GM23248 (cell line): Measurements from ENCODE around the gene GPR17. TPM values are rescaled to one million over a fixed set of nuclear protein-coding genes. Genes with fewer than 3 reads are reported as not detected.

Source experiments
- DNase-seq: peaks from one replicate; pipeline ENCODE4 v3.0.0-alpha.2; 2015
- H2AFZ ChIP-seq: fragments of 200-600 bp; sonication (generic); 2 replicates; pipeline ENCODE4 v1.6.1; 2016; ENCODE audit warnings: antibody characterized with exemption
- H3F3A ChIP-seq: fragments of 200-600 bp; sonication (generic); 2 replicates; pipeline ENCODE4 v1.6.1; 2016; ENCODE audit warnings: mild to moderate bottlenecking, antibody characterized with exemption, mixed run types; ENCODE audit not compliant: insufficient read depth
- H3K27ac ChIP-seq: fragments of 200-600 bp; sonication (generic); 2 replicates; pipeline ENCODE4 v1.5.1; 2016; ENCODE audit warnings: mild to moderate bottlenecking
- H3K27me3 ChIP-seq: fragments of 200-600 bp; sonication (generic); replicated peaks from 2 replicates; pipeline ENCODE4 v1.6.1; 2016; ENCODE audit warnings: mild to moderate bottlenecking; ENCODE audit not compliant: insufficient read depth
- H3K36me3 ChIP-seq: fragments of 200-600 bp; sonication (generic); 2 replicates; pipeline ENCODE4 v1.6.1; 2016; ENCODE audit warnings: low read depth, mild to moderate bottlenecking
- H3K4me1 ChIP-seq: fragments of 200-600 bp; sonication (generic); 2 replicates; pipeline ENCODE4 v1.6.1; 2016; ENCODE audit warnings: mild to moderate bottlenecking; ENCODE audit not compliant: insufficient read depth
- H3K4me2 ChIP-seq: fragments of 200-600 bp; sonication (generic); one replicate; pipeline ENCODE4 v1.6.1; 2016; ENCODE audit warnings: mild to moderate bottlenecking; ENCODE audit not compliant: unreplicated experiment
- H3K4me3 ChIP-seq: fragments of 200-600 bp; sonication (generic); 2 replicates; pipeline ENCODE4 v1.5.1; 2016; ENCODE audit warnings: mild to moderate bottlenecking
- H3K79me2 ChIP-seq: fragments of 200-600 bp; sonication (generic); 2 replicates; pipeline ENCODE4 v1.6.1; 2016; ENCODE audit warnings: mild to moderate bottlenecking; ENCODE audit not compliant: insufficient read depth
- H3K9ac ChIP-seq: fragments of 200-600 bp; sonication (generic); 2 replicates; pipeline ENCODE4 v1.6.1; 2016; ENCODE audit warnings: mild to moderate bottlenecking
- H3K9me2 ChIP-seq: fragments of 200-600 bp; sonication (generic); 2 replicates; pipeline ENCODE4 v1.6.1; 2016; ENCODE audit warnings: mixed run types, mild to moderate bottlenecking, moderate library complexity; ENCODE audit not compliant: insufficient read depth
- H3K9me3 ChIP-seq: fragments of 200-600 bp; sonication (generic); one replicate; pipeline ENCODE4 v1.6.1; 2017; ENCODE audit warnings: low read depth
- H4K20me1 ChIP-seq: fragments of 200-600 bp; sonication (generic); 2 replicates; pipeline ENCODE4 v1.6.0; 2016; ENCODE audit not compliant: insufficient read depth
- EZH2 ChIP-seq: fragments of 200-600 bp; sonication (generic); IDR thresholded peaks from 2 replicates; pipeline ENCODE4 v1.6.1; 2018; ENCODE audit warnings: antibody characterized with exemption, mild to moderate bottlenecking; ENCODE audit not compliant: insufficient read depth, poor library complexity, severe bottlenecking
- EZH2phosphoT487 ChIP-seq: fragments of 200-600 bp; sonication (generic); IDR thresholded peaks from 2 replicates; pipeline ENCODE4 v1.6.1; 2018; ENCODE audit warnings: antibody characterized with exemption, moderate library complexity, mild to moderate bottlenecking, low read depth; ENCODE audit not compliant: insufficient read depth
- WGBS, 2 experiments: methylation state at CpG; one replicate each; pipeline ENCODE4 v1.1.6; 2015 to 2017; ENCODE audit warnings: low lambda C conversion rate in 2 of 2, low coverage in 1 of 2; ENCODE audit errors: missing lambda C conversion rate in 2 of 2; 5-methylcytosine and 5-hydroxymethylcytosine counted together
- in situ Hi-C: fragments of 300-500 bp; cut with MboI; formaldehyde crosslinking; loops from 2 replicates; pipeline ENCODE4 v1.15.0; 2020
- polyA plus RNA-seq: library from polyadenylated mRNA; unstranded; fragments of >200 nt; fragmentation: Nextera tagmentation; extraction: Ambion mirVana; gene quantifications from 2 replicates; pipeline ENCODE4 v1.2.1, GENCODE V29; 2016
- total RNA-seq: library from RNA; depleted of rRNA; stranded (reverse); fragments of >200 nt; shearing (Covaris generic); gene quantifications from 2 replicates; pipeline ENCODE4 v1.2.3, GENCODE V29; 2014

Gene GPR17
- total and polyA plus RNA-seq, 2 experiments from 2014 or later, result 0.11 TPM; not detected in 1

- H3K9me3 ChIP-seq, result no peaks in the 10 kb centered on the region
- no peaks in the 10 kb centered on the region for H3K27me3 ChIP-seq
- no peaks in the 10 kb centered on the region for H3F3A ChIP-seq
- H3K4me1 ChIP-seq, result no peaks in the 10 kb centered on the region
- no peak overlapping the region for H3K27ac ChIP-seq
- in situ Hi-C loops, result no loop called here
- no peaks in the 10 kb centered on the region for H4K20me1 ChIP-seq
- no peak for TF ChIP-seq EZH2
- no peak for TF ChIP-seq EZH2phosphoT487
- no peak overlapping the region for H2AFZ ChIP-seq
- no peaks in the 10 kb centered on the region for H3K36me3 ChIP-seq
- no peak overlapping the region for H3K4me2 ChIP-seq
- no peak overlapping the region for H3K9ac ChIP-seq
- DNase-seq, result no peak
- no peaks in the 10 kb centered on the region for H3K9me2 ChIP-seq
- 83 to 89% methylated on average over 17 of the region's 17 CpGs for WGBS, 2 experiments
- no peaks in the 10 kb centered on the region for H3K79me2 ChIP-seq
- no peak overlapping the region for H3K4me3 ChIP-seq
Measured at GRCh38 chr2:127606625-127607398, 39.1 kb upstream of the GPR17 start.

DNA sequence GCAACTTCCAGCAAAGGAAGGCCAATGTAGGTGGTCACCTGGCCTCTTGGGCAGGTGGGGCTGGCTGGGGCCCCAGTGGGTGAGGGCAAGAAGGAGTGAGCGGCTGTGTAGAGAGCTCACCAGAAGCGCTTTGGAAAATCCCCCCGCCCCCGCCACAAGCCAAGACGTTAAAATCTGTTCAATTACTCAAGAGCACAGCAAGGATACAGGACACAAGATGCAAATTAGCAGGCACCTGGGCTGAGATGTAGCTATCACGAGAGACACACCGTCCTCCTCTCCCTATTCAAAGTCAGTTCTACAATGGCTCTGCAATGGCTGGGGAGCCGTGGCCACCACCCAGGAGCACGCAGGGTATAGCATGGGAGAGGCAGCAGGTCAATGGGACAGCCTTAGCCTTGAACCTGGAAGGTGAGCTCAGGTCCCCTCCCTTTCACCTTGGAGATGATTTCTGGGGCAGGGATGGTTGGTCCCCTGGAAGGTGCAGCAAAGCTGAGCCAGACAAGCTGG lies 38.5 kb upstream of the GPR17 start:
- TF ChIP-seq EZH2phosphoT487, result no peak
- H3K36me3 ChIP-seq, result no peaks in the 10 kb centered on the region

GRCh38 chr2:127608061-127609030 lies 37.6 kb upstream of the GPR17 start:
- Histone ChIP-seq H3K9me2 (no peaks in the 10 kb centered on the region), H3K4me2 (no peak overlapping the region), H3K27me3 (no peaks in the 10 kb centered on the region), H3K79me2 (no peaks in the 10 kb centered on the region), H3F3A (no peaks in the 10 kb centered on the region), H3K4me1 (no peaks in the 10 kb centered on the region), H3K36me3 (no peaks in the 10 kb centered on the region), H3K9ac (no peak overlapping the region), H2AFZ (no peak overlapping the region), H3K9me3 (no peaks in the 10 kb centered on the region), H4K20me1 (no peaks in the 10 kb centered on the region), H3K4me3 (no peak overlapping the region), H3K27ac (no peak overlapping the region)
- 74 to 77% methylated on average over 24 to 25 of the region's 25 CpGs for WGBS, 2 experiments
- DNase-seq, result no peak
- in situ Hi-C loops, result no loop called here
- TF ChIP-seq EZH2 (no peak), EZH2phosphoT487 (no peak)

More for the DNA sequence above, 38.5 kb upstream of the GPR17 start:
- Histone ChIP-seq H3K9me3 (no peaks in the 10 kb centered on the region), H3K9me2 (no peaks in the 10 kb centered on the region), H4K20me1 (no peaks in the 10 kb centered on the region), H3K27ac (no peak overlapping the region), H3K4me2 (no peak overlapping the region), H3K27me3 (no peaks in the 10 kb centered on the region), H3K4me3 (no peak overlapping the region), H3K79me2 (no peaks in the 10 kb centered on the region), H3F3A (no peaks in the 10 kb centered on the region), H3K9ac (no peak overlapping the region), H2AFZ (no peak overlapping the region), H3K4me1 (no peaks in the 10 kb centered on the region)
- WGBS, 2 experiments, result 89 to 90% methylated on average over 8 to 9 of the region's 9 CpGs
- in situ Hi-C loops, result no loop called here
- no peak for DNase-seq

GRCh38 chr2:127609031-127609751 lies 36.8 kb upstream of the GPR17 start:
- Histone ChIP-seq H3K4me3 (no peak overlapping the region), H3K9me2 (no peaks in the 10 kb centered on the region), H4K20me1 (no peaks in the 10 kb centered on the region), H3K4me1 (no peaks in the 10 kb centered on the region), H3K9ac (no peak overlapping the region), H2AFZ (no peak overlapping the region), H3K27ac (no peak overlapping the region), H3F3A (no peaks in the 10 kb centered on the region), H3K27me3 (no peaks in the 10 kb centered on the region), H3K4me2 (no peak overlapping the region), H3K9me3 (no peaks in the 10 kb centered on the region), H3K36me3 (no peaks in the 10 kb centered on the region), H3K79me2 (no peaks in the 10 kb centered on the region)
- WGBS, 2 experiments, result 80 to 81% methylated on average over 23 to 24 of the region's 24 CpGs
- in situ Hi-C loops, result no loop called here
- DNase-seq, result no peak
- TF ChIP-seq EZH2 (no peak), EZH2phosphoT487 (no peak)
